HepG2 (cell line): Measurements from ENCODE around the gene BCDIN3D. TPM values are rescaled to one million over a fixed set of nuclear protein-coding genes. Genes with fewer than 3 reads are reported as not detected.
A peak's percentile ranks its signal among the peaks of the same experiment; 100 is the strongest.

Source experiments
- CCDC6 ChIP-seq: sonication (generic); formaldehyde crosslinking; IDR thresholded peaks from 2 replicates; pipeline ENCODE4 v1.8.1; 2022; ENCODE audit warnings: mild to moderate bottlenecking, missing genetic modification reagents, moderate library complexity
- FLYWCH1 ChIP-seq: sonication (generic); formaldehyde crosslinking; IDR thresholded peaks from 2 replicates; pipeline ENCODE4 v1.8.1; 2023; ENCODE audit warnings: mild to moderate bottlenecking, missing genetic modification reagents
- HCFC1 ChIP-seq: fragments of 150-350 bp; IDR thresholded peaks from 2 replicates; pipeline ENCODE4 v1.6.1; 2014; ENCODE audit warnings: low read depth, low read length
- KLF13 ChIP-seq: sonication (generic); formaldehyde crosslinking; IDR thresholded peaks from 2 replicates; pipeline ENCODE4 v1.4.0; 2020; ENCODE audit warnings: mild to moderate bottlenecking, missing genetic modification reagents
- MAF1 ChIP-seq: sonication (generic); formaldehyde crosslinking; IDR thresholded peaks from 2 replicates; pipeline ENCODE4 v1.5.0; 2020; ENCODE audit warnings: missing genetic modification reagents, borderline replicate concordance
- MTA3 ChIP-seq: sonication (generic); formaldehyde crosslinking; IDR thresholded peaks from 2 replicates; pipeline ENCODE4 v1.4.0; 2020; ENCODE audit warnings: missing genetic modification reagents
- NCOA1 ChIP-seq: sonication (generic); formaldehyde crosslinking; IDR thresholded peaks from 2 replicates; pipeline ENCODE4 v1.9.0; 2021; ENCODE audit warnings: missing genetic modification reagents
- PLRG1 ChIP-seq: fragments of 450-650 bp; conservative IDR thresholded peaks from 2 replicates; pipeline ENCODE4 v1.6.1; 2016
- POGZ ChIP-seq: sonication (generic); formaldehyde crosslinking; IDR thresholded peaks from 2 replicates; pipeline ENCODE4 v1.4.0; 2020; ENCODE audit warnings: mild to moderate bottlenecking, missing genetic modification reagents
- RAD21 ChIP-seq: fragments of 450-650 bp; formaldehyde crosslinking; IDR thresholded peaks from 2 replicates; pipeline ENCODE4 v1.5.0; 2020; ENCODE audit warnings: mild to moderate bottlenecking
- SNAI1 ChIP-seq: sonication (generic); formaldehyde crosslinking; IDR thresholded peaks from 2 replicates; pipeline ENCODE4 v1.5.0; 2020; ENCODE audit warnings: mild to moderate bottlenecking, missing genetic modification reagents, borderline replicate concordance
- SOX6 ChIP-seq, 2 experiments: fragments of 450-650 bp in 1 of 2; sonication (generic) in 1 of 2; formaldehyde crosslinking in 1 of 2; IDR thresholded peaks; 2 replicates each; pipeline versions ENCODE4 v1.4.0 to v1.6.1; 2017 to 2020; ENCODE audit warnings: antibody characterized with exemption in 1 of 2, mild to moderate bottlenecking in 1 of 2, missing genetic modification reagents in 1 of 2
- SSRP1 ChIP-seq: IDR thresholded peaks from 2 replicates; pipeline ENCODE4 v1.6.1; 2016; ENCODE audit warnings: control low read depth
- ZBTB8A ChIP-seq: sonication (generic); formaldehyde crosslinking; IDR thresholded peaks from 2 replicates; pipeline ENCODE4 v1.4.0; 2020; ENCODE audit warnings: mild to moderate bottlenecking, low read depth, missing genetic modification reagents, borderline replicate concordance
- ZNF274 ChIP-seq: sonication (generic); formaldehyde crosslinking; IDR thresholded peaks from 2 replicates; pipeline ENCODE4 v1.5.1; 2020; ENCODE audit warnings: mild to moderate bottlenecking, missing genetic modification reagents
- ZNF382 ChIP-seq: sonication (generic); formaldehyde crosslinking; IDR thresholded peaks from 2 replicates; pipeline ENCODE4 v1.5.0; 2020; ENCODE audit warnings: missing genetic modification reagents, mild to moderate bottlenecking, borderline replicate concordance
- ZNF724P ChIP-seq: sonication (generic); formaldehyde crosslinking; IDR thresholded peaks from 2 replicates; pipeline ENCODE4 v1.8.0; 2022; ENCODE audit warnings: missing genetic modification reagents, borderline replicate concordance
- polyA plus RNA-seq, 8 experiments: library from polyadenylated mRNA; depleted of rRNA in 3 of 8; stranded (reverse) in 7 of 8; unstranded in 1 of 8; fragments of >200 nt; fragmentation: Illumina TruSeq in 4 of 8; extraction: Trizol in 4 of 8; gene quantifications; 2 replicates each; pipeline versions ENCODE4 v1.2.1 to v1.2.3, GENCODE V29; 2011 to 2016; ENCODE audit warnings: low read depth in 4 of 8, missing spikeins in 1 of 8, mixed read lengths in 1 of 8; ENCODE audit not compliant: insufficient read depth in 1 of 8
- total RNA-seq, 5 experiments: library from RNA; depleted of rRNA; stranded (reverse); fragments of >200 nt; fragmentation: Illumina TruSeq; extraction: Trizol; gene quantifications; 2 replicates each; pipeline ENCODE4 v1.2.3, GENCODE V29; 2016; ENCODE audit warnings: low read depth in 1 of 5
- TF ChIP-seq, protein P1 (sequence below): sonication (generic); formaldehyde crosslinking; IDR thresholded peaks from 2 replicates; pipeline ENCODE4 v1.9.0; 2022; ENCODE audit warnings: missing genetic modification reagents, mild to moderate bottlenecking, borderline replicate concordance
- TF ChIP-seq, protein P2 (sequence below): sonication (generic); formaldehyde crosslinking; IDR thresholded peaks from 2 replicates; pipeline ENCODE4 v1.4.0; 2020; ENCODE audit warnings: missing genetic modification reagents, borderline replicate concordance
- TF ChIP-seq, protein P3 (sequence below): sonication (generic); formaldehyde crosslinking; IDR thresholded peaks from 2 replicates; pipeline ENCODE4 v1.8.0; 2022; ENCODE audit warnings: mild to moderate bottlenecking, missing genetic modification reagents
- TF ChIP-seq, protein P4 (sequence below): IDR thresholded peaks from 2 replicates; pipeline ENCODE4 v1.6.1; 2016; ENCODE audit warnings: missing compliant biosample characterization, missing genetic modification reagents, borderline replicate concordance
- TF ChIP-seq, protein P5 (sequence below): sonication (generic); formaldehyde crosslinking; conservative IDR thresholded peaks from 2 replicates; pipeline ENCODE4 v1.5.0; 2020; ENCODE audit warnings: missing genetic modification reagents

BCDIN3D gene
- total and polyA plus RNA-seq, 2 of the 13 experiments (the other 11 are each of a cell fraction or from before 2014, with no cell fraction given), result 2.2 to 2.5 TPM

DNA sequence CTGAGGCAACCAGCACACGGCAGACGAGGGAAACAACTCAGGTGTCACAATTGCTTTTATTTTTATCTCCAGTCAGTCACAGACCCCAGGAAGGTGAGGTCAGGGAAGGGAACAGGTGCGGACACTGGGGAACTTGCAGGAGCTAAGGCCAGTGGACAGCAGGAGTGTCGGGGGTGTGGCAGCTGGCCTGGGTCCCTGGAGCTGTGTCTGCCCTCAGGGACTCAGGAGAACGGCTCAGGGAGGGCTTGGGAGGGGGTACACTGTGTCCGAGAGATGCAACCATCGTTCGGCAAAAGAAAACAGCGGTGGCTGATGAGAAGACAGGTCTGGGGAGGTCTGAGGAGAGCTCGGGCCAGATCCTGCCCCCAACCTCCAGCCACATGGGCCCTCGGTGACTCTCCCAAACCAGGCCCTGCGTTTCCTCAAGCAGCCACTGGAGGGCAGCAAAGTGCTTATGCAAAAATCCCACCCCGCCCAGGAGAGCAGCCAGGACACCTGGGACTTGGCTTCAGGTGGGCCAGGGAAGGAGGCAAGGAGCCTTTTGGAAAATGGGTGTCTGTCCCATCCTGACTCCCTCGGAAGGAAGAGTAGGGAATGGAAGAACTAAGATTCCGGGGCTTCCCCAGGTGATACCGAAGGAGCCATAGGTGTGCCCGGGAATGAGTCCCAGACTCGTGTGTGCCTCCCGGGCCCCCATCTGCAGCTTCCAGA, 24.1 kb upstream of the BCDIN3D start (continued):
- TF ChIP-seq, protein P1, sequence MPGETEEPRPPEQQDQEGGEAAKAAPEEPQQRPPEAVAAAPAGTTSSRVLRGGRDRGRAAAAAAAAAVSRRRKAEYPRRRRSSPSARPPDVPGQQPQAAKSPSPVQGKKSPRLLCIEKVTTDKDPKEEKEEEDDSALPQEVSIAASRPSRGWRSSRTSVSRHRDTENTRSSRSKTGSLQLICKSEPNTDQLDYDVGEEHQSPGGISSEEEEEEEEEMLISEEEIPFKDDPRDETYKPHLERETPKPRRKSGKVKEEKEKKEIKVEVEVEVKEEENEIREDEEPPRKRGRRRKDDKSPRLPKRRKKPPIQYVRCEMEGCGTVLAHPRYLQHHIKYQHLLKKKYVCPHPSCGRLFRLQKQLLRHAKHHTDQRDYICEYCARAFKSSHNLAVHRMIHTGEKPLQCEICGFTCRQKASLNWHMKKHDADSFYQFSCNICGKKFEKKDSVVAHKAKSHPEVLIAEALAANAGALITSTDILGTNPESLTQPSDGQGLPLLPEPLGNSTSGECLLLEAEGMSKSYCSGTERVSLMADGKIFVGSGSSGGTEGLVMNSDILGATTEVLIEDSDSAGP (CRISPR knock-in tag), result peak; percentile 28; the same call in 1 of the 2 replicates
- TF ChIP-seq SSRP1 (CRISPR knock-in tag) (no peak), FLYWCH1 (no peak), MTA3 (CRISPR knock-in tag) (no peak), ZNF274 (CRISPR knock-in tag) (no peak), MAF1 (CRISPR knock-in tag) (no peak), HCFC1 (no peak), PLRG1 (no peak), KLF13 (no peak), CCDC6 (CRISPR knock-in tag) (no peak), ZNF382 (no peak), NCOA1 (CRISPR knock-in tag) (no peak), ZNF724P (CRISPR knock-in tag) (no peak), ZBTB8A (no peak), SNAI1 (no peak), POGZ (CRISPR knock-in tag) (0 out of 2 replicates have a peak, but pooled peaks have one; percentile 23), RAD21 (CRISPR knock-in tag) (peak; percentile 77), SOX6 (IDR thresholded peaks at IDR 0.05) (no peak), SOX6 (CRISPR knock-in tag; IDR thresholded peaks at IDR 0.05) (0 out of 2 replicates have a peak, but pooled peaks have one; percentile 11)
- TF ChIP-seq, protein P2, sequence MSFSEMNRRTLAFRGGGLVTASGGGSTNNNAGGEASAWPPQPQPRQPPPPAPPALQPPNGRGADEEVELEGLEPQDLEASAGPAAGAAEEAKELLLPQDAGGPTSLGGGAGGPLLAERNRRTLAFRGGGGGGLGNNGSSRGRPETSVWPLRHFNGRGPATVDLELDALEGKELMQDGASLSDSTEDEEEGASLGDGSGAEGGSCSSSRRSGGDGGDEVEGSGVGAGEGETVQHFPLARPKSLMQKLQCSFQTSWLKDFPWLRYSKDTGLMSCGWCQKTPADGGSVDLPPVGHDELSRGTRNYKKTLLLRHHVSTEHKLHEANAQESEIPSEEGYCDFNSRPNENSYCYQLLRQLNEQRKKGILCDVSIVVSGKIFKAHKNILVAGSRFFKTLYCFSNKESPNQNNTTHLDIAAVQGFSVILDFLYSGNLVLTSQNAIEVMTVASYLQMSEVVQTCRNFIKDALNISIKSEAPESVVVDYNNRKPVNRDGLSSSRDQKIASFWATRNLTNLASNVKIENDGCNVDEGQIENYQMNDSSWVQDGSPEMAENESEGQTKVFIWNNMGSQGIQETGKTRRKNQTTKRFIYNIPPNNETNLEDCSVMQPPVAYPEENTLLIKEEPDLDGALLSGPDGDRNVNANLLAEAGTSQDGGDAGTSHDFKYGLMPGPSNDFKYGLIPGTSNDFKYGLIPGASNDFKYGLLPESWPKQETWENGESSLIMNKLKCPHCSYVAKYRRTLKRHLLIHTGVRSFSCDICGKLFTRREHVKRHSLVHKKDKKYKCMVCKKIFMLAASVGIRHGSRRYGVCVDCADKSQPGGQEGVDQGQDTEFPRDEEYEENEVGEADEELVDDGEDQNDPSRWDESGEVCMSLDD (CRISPR knock-in tag), result no peak
- TF ChIP-seq, protein P3, sequence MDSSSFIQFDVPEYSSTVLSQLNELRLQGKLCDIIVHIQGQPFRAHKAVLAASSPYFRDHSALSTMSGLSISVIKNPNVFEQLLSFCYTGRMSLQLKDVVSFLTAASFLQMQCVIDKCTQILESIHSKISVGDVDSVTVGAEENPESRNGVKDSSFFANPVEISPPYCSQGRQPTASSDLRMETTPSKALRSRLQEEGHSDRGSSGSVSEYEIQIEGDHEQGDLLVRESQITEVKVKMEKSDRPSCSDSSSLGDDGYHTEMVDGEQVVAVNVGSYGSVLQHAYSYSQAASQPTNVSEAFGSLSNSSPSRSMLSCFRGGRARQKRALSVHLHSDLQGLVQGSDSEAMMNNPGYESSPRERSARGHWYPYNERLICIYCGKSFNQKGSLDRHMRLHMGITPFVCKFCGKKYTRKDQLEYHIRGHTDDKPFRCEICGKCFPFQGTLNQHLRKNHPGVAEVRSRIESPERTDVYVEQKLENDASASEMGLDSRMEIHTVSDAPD, result no peak
- TF ChIP-seq, protein P4, sequence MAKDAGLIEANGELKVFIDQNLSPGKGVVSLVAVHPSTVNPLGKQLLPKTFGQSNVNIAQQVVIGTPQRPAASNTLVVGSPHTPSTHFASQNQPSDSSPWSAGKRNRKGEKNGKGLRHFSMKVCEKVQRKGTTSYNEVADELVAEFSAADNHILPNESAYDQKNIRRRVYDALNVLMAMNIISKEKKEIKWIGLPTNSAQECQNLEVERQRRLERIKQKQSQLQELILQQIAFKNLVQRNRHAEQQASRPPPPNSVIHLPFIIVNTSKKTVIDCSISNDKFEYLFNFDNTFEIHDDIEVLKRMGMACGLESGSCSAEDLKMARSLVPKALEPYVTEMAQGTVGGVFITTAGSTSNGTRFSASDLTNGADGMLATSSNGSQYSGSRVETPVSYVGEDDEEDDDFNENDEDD, result no peak
- TF ChIP-seq, protein P5, sequence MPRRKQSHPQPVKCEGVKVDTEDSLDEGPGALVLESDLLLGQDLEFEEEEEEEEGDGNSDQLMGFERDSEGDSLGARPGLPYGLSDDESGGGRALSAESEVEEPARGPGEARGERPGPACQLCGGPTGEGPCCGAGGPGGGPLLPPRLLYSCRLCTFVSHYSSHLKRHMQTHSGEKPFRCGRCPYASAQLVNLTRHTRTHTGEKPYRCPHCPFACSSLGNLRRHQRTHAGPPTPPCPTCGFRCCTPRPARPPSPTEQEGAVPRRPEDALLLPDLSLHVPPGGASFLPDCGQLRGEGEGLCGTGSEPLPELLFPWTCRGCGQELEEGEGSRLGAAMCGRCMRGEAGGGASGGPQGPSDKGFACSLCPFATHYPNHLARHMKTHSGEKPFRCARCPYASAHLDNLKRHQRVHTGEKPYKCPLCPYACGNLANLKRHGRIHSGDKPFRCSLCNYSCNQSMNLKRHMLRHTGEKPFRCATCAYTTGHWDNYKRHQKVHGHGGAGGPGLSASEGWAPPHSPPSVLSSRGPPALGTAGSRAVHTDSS (CRISPR knock-in tag), result no peak
